SH-SY5Y (cell line): ENCODE data around the gene C4BPB.

Experiments
- GATA2 ChIP-seq: IDR thresholded peaks from 2 replicates; pipeline ENCODE4 v1.6.1; 2011; ENCODE audit warnings: mild to moderate bottlenecking, low read depth, low read length
- GATA3 ChIP-seq: IDR thresholded peaks from 2 replicates; pipeline ENCODE4 v1.6.1; 2011; ENCODE audit warnings: low read depth, mild to moderate bottlenecking, low read length, moderate library complexity

DNA sequence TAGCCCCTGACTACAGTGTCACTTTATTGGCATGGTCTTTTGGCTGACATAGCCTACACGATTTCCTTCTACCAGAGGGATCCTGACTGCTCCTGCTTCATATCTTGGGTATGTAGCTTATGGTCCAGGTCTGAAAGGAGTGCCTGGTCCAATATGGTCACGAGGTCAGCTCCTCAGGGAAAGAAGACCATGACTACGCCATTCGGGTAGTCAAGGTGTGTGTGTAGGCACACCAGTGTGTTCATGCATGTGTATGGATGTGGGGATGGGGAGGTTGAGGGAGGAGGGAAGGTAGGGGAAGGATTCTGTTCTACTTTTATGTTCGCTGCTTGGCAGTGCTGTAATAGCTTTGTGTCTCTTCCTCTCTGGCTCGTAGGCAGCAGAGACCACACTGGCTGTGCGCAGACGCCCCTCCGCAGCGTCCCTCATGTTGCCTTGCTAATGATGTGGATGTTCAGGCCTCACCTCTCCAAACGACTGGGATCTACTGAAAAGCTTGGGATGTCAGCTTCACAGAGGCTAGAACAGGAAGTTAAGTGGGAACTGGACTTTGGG lies 10.0 kb upstream of the C4BPB start:
- no peak for TF ChIP-seq GATA2
- no peak for TF ChIP-seq GATA3
